ENCODE data around the gene TMED6.

GRCh38 chr16:69298261-69298660 lies 53.3 kb downstream of the TMED6 start:
- TF ChIP-seq CTCF (conservative IDR thresholded peaks at IDR 0.05) (no peak), EZH2 (IDR thresholded peaks at IDR 0.05; ENCODE audit: low read depth) (no peak)

Data from PC-9 (cell line).